G401 (cell line): ENCODE results near the gene STAB1. TPM values are rescaled to one million over a fixed set of nuclear protein-coding genes. Genes with fewer than 3 reads are reported as not detected.
"Not testable (repeated sequence)": the region's sequence is repeated elsewhere in the genome, so short reads cannot be mapped to it uniquely, and the experiment has no call there.

ENCODE experiments used
- DNase-seq: peaks from one replicate; pipeline ENCODE4 v3.0.0-alpha.2; 2015; ENCODE audit warnings: low spot score
- in situ Hi-C: cut with HindIII; loops from 2 replicates; pipeline ENCODE4 v1.10.0; 2016; ENCODE audit warnings: low sequenced_read_pairs, mixed read lengths
- total RNA-seq: library from RNA; depleted of rRNA; stranded (reverse); fragments of >200 nt; shearing (Covaris generic); gene quantifications from 2 replicates; pipeline ENCODE4 v1.2.3, GENCODE V29; 2014

Gene STAB1
- total RNA-seq, 1 experiment from 2014 or later, result not detected

GRCh38 chr3:52517796-52518722 lies 22.9 kb downstream of the STAB1 start:
- in situ Hi-C loops, result no loop called here
- no peak for DNase-seq

GRCh38 chr3:52518723-52519444 lies 23.7 kb downstream of the STAB1 start:
- in situ Hi-C loops, result no loop called here
- no peak for DNase-seq

- in situ Hi-C loops, result no loop called here
These were observed 24.5 kb downstream of the STAB1 start for GRCh38 chr3:52519445-52520140.

GRCh38 chr3:52520141-52520667 lies 25.1 kb downstream of the STAB1 start:
- DNase-seq, result no peak
- in situ Hi-C loops, result no loop called here

More at GRCh38 chr3:52519445-52520140, 24.5 kb downstream of the STAB1 start:
- DNase-seq, result no peak

- in situ Hi-C loops, result no loop called here
- DNase-seq, result no peak
These were observed 25.8 kb downstream of the STAB1 start for GRCh38 chr3:52520716-52521487.

GRCh38 chr3:52521488-52521824 lies 26.3 kb downstream of the STAB1 start:
- in situ Hi-C loops, result no loop called here
- no peak for DNase-seq

- peak; percentile 61 for DNase-seq
These were observed 26.9 kb downstream of the STAB1 start for GRCh38 chr3:52521881-52522650.

GRCh38 chr3:52522651-52523251 lies 27.6 kb downstream of the STAB1 start:
- in situ Hi-C loops, result no loop called here
- no peak for DNase-seq

More at GRCh38 chr3:52521881-52522650, 26.9 kb downstream of the STAB1 start:
- in situ Hi-C loops, result no loop called here

- no peak for DNase-seq
These were observed 28.5 kb downstream of the STAB1 start for GRCh38 chr3:52523386-52524257.

GRCh38 chr3:52524258-52524751 lies 29.2 kb downstream of the STAB1 start:
- in situ Hi-C loops, result no loop called here
- DNase-seq, result no peak

More at GRCh38 chr3:52523386-52524257, 28.5 kb downstream of the STAB1 start:
- in situ Hi-C loops, result no loop called here

- in situ Hi-C loops, result no loop called here
These were observed 29.9 kb downstream of the STAB1 start for GRCh38 chr3:52524752-52525679.

GRCh38 chr3:52525680-52526561 lies 30.8 kb downstream of the STAB1 start:
- no peak for DNase-seq
- in situ Hi-C loops, result no loop called here

More at GRCh38 chr3:52524752-52525679, 29.9 kb downstream of the STAB1 start:
- DNase-seq, result no peak

GRCh38 chr3:52526671-52527038 lies 31.5 kb downstream of the STAB1 start:
- in situ Hi-C loops, DNase-seq: not testable (repeated sequence)

GRCh38 chr3:52527039-52527731 lies 32.0 kb downstream of the STAB1 start:
- in situ Hi-C loops, result no loop called here
- DNase-seq, result no peak
